Breast epithelium (tissue), 4 donors: ENCODE results near the gene FBXO46. TPM values are rescaled to one million over a fixed set of nuclear protein-coding genes. Genes with fewer than 3 reads are reported as not detected.

Source experiments
- DNase-seq, 2 donors: peaks; one replicate each; pipeline ENCODE4 v3.0.0-alpha.2; 2019; ENCODE audit warnings: low spot score in 2 of 2
- H3K27ac ChIP-seq, 2 donors: fragments of 200-600 bp; sonication (generic) in 1 of 2; one replicate each; pipeline ENCODE4 v1.5.1; 2016 to 2019; ENCODE audit warnings: mild to moderate bottlenecking in 1 of 2
- H3K27me3 ChIP-seq, 2 donors: fragments of 200-600 bp; sonication (generic) in 1 of 2; one replicate each; pipeline versions ENCODE4 v1.5.1 to v1.6.0; 2017 to 2019; ENCODE audit warnings: control low read depth in 1 of 2, mild to moderate bottlenecking in 1 of 2
- H3K36me3 ChIP-seq: fragments of 200-600 bp; one replicate; pipeline ENCODE4 v1.5.1; 2019
- H3K4me1 ChIP-seq, 2 donors: fragments of 200-600 bp; sonication (generic); one replicate each; pipeline ENCODE4 v1.5.1; 2016 to 2019; ENCODE audit warnings: control low read depth in 1 of 2
- H3K4me3 ChIP-seq, 3 donors: fragments of 200-600 bp; sonication (generic); 1 replicate in 2 of 3; 2 replicates in 1 of 3; pipeline ENCODE4 v1.5.1; 2016 to 2019; ENCODE audit warnings: mild to moderate bottlenecking in 3 of 3, moderate library complexity in 2 of 3
- H3K9me3 ChIP-seq, 2 donors: fragments of 200-600 bp; sonication (generic) in 1 of 2; one replicate each; pipeline ENCODE4 v1.5.1; 2016 to 2019; ENCODE audit warnings: control low read depth in 1 of 2
- POLR2A ChIP-seq: fragments of 450-650 bp; IDR thresholded peaks from one replicate; pipeline ENCODE4 v1.6.1; 2016; ENCODE audit warnings: antibody characterized with exemption, mild to moderate bottlenecking, moderate library complexity
- POLR2AphosphoS5 ChIP-seq, 3 donors: sonication (generic); formaldehyde crosslinking; IDR thresholded peaks; one replicate each; pipeline ENCODE4 v1.6.1; 2017; ENCODE audit warnings: antibody characterized with exemption in 3 of 3
- intact Hi-C: fragments of 100-400 bp; cut with DNase I; formaldehyde crosslinking; loops from one replicate; pipeline ENCODE4 v1.15.1; 2023; ENCODE audit warnings: low total_unique reads
- total RNA-seq, 3 donors: library from RNA; depleted of rRNA; stranded (reverse); fragments of >200 nt; gene quantifications; one replicate each; pipeline ENCODE4 v1.1.0, GENCODE V29; 2016
- TF ChIP-seq, protein P1 (sequence below), 3 donors: fragments of 450-650 bp; IDR thresholded peaks; one replicate each; pipeline ENCODE4 v1.5.1; 2016 to 2017; ENCODE audit warnings: antibody characterized with exemption in 3 of 3, mild to moderate bottlenecking in 3 of 3, moderate library complexity in 3 of 3

The FBXO46 gene
- total RNA-seq, 3 donors from 2014 or later, result 8.0 to 15.1 (median 13.8) TPM

DNA sequence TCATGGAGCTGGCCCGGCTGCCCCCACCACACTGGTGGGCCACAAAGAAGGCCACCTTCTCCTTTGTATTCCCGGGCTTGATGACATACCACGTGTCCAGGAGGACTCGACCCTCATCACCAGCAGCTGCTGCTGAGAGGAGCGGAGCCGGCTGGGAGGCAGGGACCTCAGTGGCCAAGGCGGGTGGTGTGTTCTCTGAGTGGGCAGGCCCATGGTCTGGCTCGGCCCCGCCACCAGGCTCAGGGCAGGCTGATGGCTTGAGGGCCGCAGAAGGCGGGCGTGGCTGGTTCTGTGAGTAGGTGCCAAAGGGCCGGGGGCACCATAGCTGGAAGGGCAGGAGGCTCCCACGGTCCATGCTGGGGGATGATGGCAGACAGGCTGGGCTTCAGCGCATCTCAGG is 17.6 kb downstream of the FBXO46 start:
- no peaks in the 10 kb centered on the region for H3K27me3 ChIP-seq
- no peak for DNase-seq

DNA sequence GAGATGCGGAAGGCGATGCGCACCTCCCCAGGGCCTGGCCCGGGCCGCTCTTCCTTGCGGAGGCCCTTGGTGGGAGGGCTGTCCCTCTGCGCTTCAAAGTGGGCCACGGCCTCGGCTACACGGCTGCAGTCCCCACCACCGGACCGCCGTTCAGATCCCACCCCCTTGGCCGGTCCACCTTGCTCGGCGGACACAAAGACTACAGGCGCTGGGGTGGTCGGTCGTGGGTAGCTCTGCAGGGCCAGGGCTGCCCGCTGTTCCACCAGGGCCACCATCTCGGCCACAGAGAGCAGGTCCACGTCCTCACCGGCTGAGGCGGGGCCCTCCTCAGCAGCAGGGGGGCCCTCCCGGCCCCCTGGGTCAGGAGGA is 18.0 kb downstream of the FBXO46 start:
- H3K27ac ChIP-seq, result peak overlapping the region in 1 of 2 donors; percentile 19
- H3K27me3 ChIP-seq, result no peaks in the 10 kb centered on the region
- intact Hi-C loops, result loop anchor here (5.0 kb wide), 1 partner anchor 770 kb away; no protein-coding TSS in a partner anchor
- no peak for TF ChIP-seq POLR2AphosphoS5 (IDR thresholded peaks at IDR 0.05)
- TF ChIP-seq, protein P1, sequence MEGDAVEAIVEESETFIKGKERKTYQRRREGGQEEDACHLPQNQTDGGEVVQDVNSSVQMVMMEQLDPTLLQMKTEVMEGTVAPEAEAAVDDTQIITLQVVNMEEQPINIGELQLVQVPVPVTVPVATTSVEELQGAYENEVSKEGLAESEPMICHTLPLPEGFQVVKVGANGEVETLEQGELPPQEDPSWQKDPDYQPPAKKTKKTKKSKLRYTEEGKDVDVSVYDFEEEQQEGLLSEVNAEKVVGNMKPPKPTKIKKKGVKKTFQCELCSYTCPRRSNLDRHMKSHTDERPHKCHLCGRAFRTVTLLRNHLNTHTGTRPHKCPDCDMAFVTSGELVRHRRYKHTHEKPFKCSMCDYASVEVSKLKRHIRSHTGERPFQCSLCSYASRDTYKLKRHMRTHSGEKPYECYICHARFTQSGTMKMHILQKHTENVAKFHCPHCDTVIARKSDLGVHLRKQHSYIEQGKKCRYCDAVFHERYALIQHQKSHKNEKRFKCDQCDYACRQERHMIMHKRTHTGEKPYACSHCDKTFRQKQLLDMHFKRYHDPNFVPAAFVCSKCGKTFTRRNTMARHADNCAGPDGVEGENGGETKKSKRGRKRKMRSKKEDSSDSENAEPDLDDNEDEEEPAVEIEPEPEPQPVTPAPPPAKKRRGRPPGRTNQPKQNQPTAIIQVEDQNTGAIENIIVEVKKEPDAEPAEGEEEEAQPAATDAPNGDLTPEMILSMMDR (IDR thresholded peaks at IDR 0.05), result no peak
- TF ChIP-seq POLR2A, result no peak
- H3K9me3 ChIP-seq, result no peaks in the 10 kb centered on the region
- no peaks in the 10 kb centered on the region for H3K4me1 ChIP-seq
- H3K4me3 ChIP-seq, result no peak overlapping the region
- H3K36me3 ChIP-seq, result peaks cover 6% of the 10 kb centered on the region
- no peak for DNase-seq

More for the DNA sequence above, 17.6 kb downstream of the FBXO46 start:
- Histone ChIP-seq H3K27ac (no peak overlapping the region), H3K36me3 (peaks cover 6% of the 10 kb centered on the region), H3K9me3 (no peaks in the 10 kb centered on the region), H3K4me3 (no peak overlapping the region), H3K4me1 (peaks cover 2 to 3% of the 10 kb centered on the region in 2 donors)
- TF ChIP-seq POLR2A (no peak), POLR2AphosphoS5 (IDR thresholded peaks at IDR 0.05) (no peak)
- TF ChIP-seq, protein P1 (IDR thresholded peaks at IDR 0.05), result no peak
- intact Hi-C loops, result loop anchor here (5.0 kb wide), 1 partner anchor 769 kb away; no protein-coding TSS in a partner anchor

DNA sequence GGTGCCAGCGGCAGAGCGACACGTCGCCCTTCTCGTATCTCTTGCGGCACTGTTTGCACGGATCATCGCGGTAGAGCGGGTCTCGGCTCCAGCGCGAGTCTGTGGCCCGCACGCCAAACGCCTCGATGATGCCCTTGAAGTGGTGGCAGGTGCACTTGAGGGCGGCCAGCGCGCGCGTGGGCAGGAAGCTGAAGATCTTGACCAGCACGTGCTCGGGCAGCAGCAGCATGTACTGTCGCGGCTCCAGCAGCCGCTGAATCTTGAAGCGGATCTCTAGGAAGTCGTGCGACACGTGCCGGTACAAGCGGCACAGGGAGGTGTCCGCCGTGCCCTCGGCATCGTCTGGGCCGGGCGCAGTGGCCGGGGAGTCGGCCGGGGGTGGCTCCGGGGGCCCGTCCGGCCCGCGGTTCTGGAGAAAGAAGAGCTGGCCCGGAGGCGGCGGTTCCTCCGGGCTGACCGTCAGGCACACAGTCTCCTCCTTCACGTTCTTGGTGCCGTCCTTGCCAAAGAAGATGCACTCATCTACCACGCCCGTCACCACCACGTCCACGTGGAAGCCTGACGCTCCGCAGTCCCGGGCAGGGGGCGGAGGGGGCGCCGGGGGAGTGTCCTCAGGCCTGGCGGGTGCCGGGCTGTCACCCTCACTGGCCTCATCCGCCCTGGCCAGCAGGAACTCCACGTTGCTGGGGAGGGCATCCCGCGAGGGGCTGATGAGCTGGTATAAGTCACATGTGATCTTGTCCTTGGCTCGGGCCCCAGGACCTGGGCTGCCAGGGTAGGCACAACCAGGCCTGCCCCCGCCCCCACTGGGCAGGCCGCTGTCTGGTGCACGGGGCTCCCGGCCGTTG is 18.6 kb downstream of the FBXO46 start:
- Histone ChIP-seq H3K27me3 (no peaks in the 10 kb centered on the region), H3K9me3 (no peaks in the 10 kb centered on the region), H3K4me3 (no peak overlapping the region), H3K36me3 (peaks cover 6% of the 10 kb centered on the region), H3K4me1 (no peaks in the 10 kb centered on the region), H3K27ac (peak overlapping the region in 1 of 2 donors; percentile 19)
- intact Hi-C loops, result loop anchor here (5.0 kb wide), 1 partner anchor 770 kb away; no protein-coding TSS in a partner anchor
- TF ChIP-seq POLR2AphosphoS5 (IDR thresholded peaks at IDR 0.05), result no peak
- TF ChIP-seq, protein P1 (IDR thresholded peaks at IDR 0.05), result no peak
- no peak for TF ChIP-seq POLR2A
- no peak for DNase-seq

DNA sequence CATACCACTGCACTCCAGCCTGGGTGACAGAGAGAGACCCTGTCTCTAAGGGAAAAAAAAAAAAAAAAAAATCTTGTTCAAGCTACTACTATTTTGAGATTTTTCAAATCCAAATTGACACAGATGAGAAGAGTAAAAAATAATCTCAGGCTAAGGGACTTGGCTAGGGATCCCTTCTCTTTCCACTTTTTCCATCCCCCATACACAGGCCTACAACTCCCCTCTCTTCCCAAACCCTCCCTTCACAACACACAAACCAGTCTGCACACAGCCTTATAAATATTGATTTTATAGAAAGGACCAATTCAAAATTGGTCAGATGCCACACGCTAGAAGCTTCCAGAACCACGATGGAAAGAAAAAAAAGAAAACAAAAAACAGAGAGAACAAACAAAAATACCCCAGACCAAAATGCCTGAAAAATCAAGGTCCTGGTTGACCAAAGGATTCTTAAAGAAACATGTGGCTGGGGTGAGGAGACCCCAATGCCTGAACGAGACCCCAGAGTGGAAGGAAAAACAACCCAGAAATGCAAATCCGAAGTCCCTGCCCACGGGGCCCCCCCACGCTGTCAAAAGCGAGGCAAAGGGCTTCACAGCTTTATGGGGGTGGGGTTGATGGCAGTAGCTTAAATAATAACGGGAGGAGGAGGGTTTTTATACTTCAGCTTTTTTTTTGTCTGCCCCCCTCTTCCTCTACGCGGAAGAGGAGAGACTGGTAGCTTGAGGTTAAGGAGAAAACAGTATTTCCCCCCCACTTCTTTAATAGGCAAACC is 20.2 kb downstream of the FBXO46 start:
- intact Hi-C loops, result loop anchor here (5.0 kb wide), 1 partner anchor 772 kb away; no protein-coding TSS in a partner anchor
- Histone ChIP-seq H3K27me3 (no peaks in the 10 kb centered on the region), H3K36me3 (peaks cover 6% of the 10 kb centered on the region), H3K9me3 (no peaks in the 10 kb centered on the region), H3K4me3 (no peak overlapping the region), H3K27ac (no peak overlapping the region), H3K4me1 (no peaks in the 10 kb centered on the region)
- TF ChIP-seq POLR2AphosphoS5 (IDR thresholded peaks at IDR 0.05) (no peak), POLR2A (no peak)
- TF ChIP-seq, protein P1 (IDR thresholded peaks at IDR 0.05), result no peak
- DNase-seq, result no peak
